Body of pancreas (tissue), 4 donors: ENCODE data around the gene SLC7A1.

Experiments
- POLR2A ChIP-seq, 3 donors: fragments of 450-650 bp; IDR thresholded peaks; one replicate each; pipeline ENCODE4 v1.6.1; 2016; ENCODE audit warnings: antibody characterized with exemption in 3 of 3, mild to moderate bottlenecking in 2 of 3
- TF ChIP-seq, protein P1 (sequence below), 7 experiments: fragments of 450-650 bp in 4 of 7; fragments of 200-600 bp in 3 of 7; sonication (generic) in 3 of 7; IDR thresholded peaks; one replicate each; pipeline ENCODE4 v1.5.1; 2016 to 2019; ENCODE audit warnings: antibody characterized with exemption in 7 of 7

DNA sequence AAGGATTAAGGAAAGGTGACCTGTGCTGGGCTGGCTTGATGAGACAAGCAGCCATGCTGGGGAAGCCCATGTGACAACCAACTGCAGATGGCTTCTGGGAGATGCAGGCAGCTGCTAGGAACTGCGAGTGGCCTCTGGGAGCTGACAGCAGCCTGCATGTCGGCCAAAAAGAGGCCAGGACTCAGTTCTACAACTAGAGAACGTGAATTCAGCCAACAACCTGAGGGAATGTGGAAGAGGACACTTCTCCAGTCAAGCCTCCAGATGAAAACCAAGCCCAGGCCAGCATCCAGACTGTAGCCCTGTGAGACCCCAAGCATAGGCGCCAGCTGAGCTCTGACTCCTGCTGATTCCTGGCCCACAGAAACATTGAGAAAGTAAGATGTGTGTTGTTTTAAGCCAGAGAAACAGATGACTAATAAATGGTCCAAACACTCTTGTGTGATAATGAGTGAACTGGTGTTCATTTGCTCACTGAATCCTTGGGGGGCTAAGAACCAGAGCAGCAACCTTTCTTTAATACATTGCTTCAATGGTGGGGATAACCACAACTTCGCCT, 45.0 kb downstream of the SLC7A1 start:
- TF ChIP-seq, protein P1, sequence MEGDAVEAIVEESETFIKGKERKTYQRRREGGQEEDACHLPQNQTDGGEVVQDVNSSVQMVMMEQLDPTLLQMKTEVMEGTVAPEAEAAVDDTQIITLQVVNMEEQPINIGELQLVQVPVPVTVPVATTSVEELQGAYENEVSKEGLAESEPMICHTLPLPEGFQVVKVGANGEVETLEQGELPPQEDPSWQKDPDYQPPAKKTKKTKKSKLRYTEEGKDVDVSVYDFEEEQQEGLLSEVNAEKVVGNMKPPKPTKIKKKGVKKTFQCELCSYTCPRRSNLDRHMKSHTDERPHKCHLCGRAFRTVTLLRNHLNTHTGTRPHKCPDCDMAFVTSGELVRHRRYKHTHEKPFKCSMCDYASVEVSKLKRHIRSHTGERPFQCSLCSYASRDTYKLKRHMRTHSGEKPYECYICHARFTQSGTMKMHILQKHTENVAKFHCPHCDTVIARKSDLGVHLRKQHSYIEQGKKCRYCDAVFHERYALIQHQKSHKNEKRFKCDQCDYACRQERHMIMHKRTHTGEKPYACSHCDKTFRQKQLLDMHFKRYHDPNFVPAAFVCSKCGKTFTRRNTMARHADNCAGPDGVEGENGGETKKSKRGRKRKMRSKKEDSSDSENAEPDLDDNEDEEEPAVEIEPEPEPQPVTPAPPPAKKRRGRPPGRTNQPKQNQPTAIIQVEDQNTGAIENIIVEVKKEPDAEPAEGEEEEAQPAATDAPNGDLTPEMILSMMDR (IDR thresholded peaks at IDR 0.05) = no peak
- TF ChIP-seq POLR2A (IDR thresholded peaks at IDR 0.05) = no peak
